Lung (tissue), 12 donors: Measurements from ENCODE around the gene SRPRA. TPM values are rescaled to one million over a fixed set of nuclear protein-coding genes. Genes with fewer than 3 reads are reported as not detected.
A peak's percentile ranks its signal among the peaks of the same experiment; 100 is the strongest.
"Not testable (repeated sequence)": the region's sequence is repeated elsewhere in the genome, so short reads cannot be mapped to it uniquely, and the experiment has no call there.

Experiments used
- ATAC-seq: fragments of 200-7000 bp; cut with Tn5 transposase; one replicate; pipeline ENCODE4 v1.9.1; 2020; ENCODE audit warnings: moderate number of reproducible peaks; ENCODE audit not compliant: insufficient read depth, low FRiP score
- DNase-seq, 3 donors: peaks; one replicate each; pipeline ENCODE4 v3.0.0-alpha.2; 2013 to 2017
- H3K27ac ChIP-seq, 2 donors: one replicate each; pipeline ENCODE4 v1.5.1; 2013; ENCODE audit warnings: mild to moderate bottlenecking in 2 of 2, moderate library complexity in 2 of 2, control low read depth in 1 of 2, inconsistent platforms in 1 of 2, low read depth in 1 of 2, low read length in 1 of 2
- H3K27me3 ChIP-seq, 3 donors: one replicate each; pipeline ENCODE4 v1.5.1; 2013; ENCODE audit warnings: low read length in 2 of 3; ENCODE audit not compliant: control insufficient read depth in 3 of 3, insufficient read depth in 3 of 3
- H3K36me3 ChIP-seq, 4 donors: one replicate each; pipeline ENCODE4 v1.5.1; 2013; ENCODE audit warnings: low read length in 4 of 4, mild to moderate bottlenecking in 1 of 4, moderate library complexity in 1 of 4; ENCODE audit not compliant: control insufficient read depth in 4 of 4, insufficient read depth in 4 of 4
- H3K4me1 ChIP-seq, 5 donors: one replicate each; pipeline ENCODE4 v1.5.1; 2013; ENCODE audit warnings: low read length in 5 of 5, mild to moderate bottlenecking in 2 of 5, moderate library complexity in 1 of 5; ENCODE audit not compliant: control insufficient read depth in 5 of 5, insufficient read depth in 5 of 5
- H3K4me3 ChIP-seq: one replicate; pipeline ENCODE4 v1.5.1; 2013; ENCODE audit warnings: mild to moderate bottlenecking, control low read depth, moderate library complexity
- H3K9ac ChIP-seq, 2 donors: one replicate each; pipeline ENCODE4 v1.5.1; 2013; ENCODE audit warnings: low read length in 2 of 2, control low read depth in 1 of 2; ENCODE audit not compliant: insufficient read depth in 1 of 2
- H3K9me3 ChIP-seq, 4 donors: one replicate each; pipeline ENCODE4 v1.5.1; 2013; ENCODE audit warnings: low read length in 3 of 4, mild to moderate bottlenecking in 1 of 4, moderate library complexity in 1 of 4; ENCODE audit not compliant: control insufficient read depth in 4 of 4, insufficient read depth in 3 of 4
- CTCF ChIP-seq: IDR thresholded peaks from 2 replicates; pipeline ENCODE4 v1.5.1; 2012; ENCODE audit warnings: mild to moderate bottlenecking; ENCODE audit errors: control extremely low read depth, extremely low read depth
- WGBS, 2 donors: extraction: QIAGEN DNeasy Blood & Tissue Kit; methylation state at CpG; one replicate each; pipeline ENCODE4 v1.1.7; 2013; 5-methylcytosine and 5-hydroxymethylcytosine counted together
- polyA plus RNA-seq, 2 donors: library from polyadenylated mRNA; stranded (reverse); fragments of 200-250 nt; gene quantifications; one replicate each; pipeline ENCODE4 v1.2.1, GENCODE V29; 2013
- total RNA-seq, 2 donors: library from RNA; depleted of rRNA in 1 of 2; stranded (reverse); fragments of >200 nt in 1 of 2; gene quantifications; one replicate each; pipeline ENCODE4 v1.2.1, GENCODE V29; 2014 to 2021
- donor health status: control.
- donor health status: control.
- donor health status: Bipolar disorder and iron deficiency.
- donor health status: healthy.
- donor health status: DM: yes; HTN: yes; CAD: no.

The SRPRA gene
- total and polyA plus RNA-seq, 4 donors = 51.7 to 145 (median 82.4) TPM

GRCh38 chr11:126310992-126311310 lies 42.3 kb upstream of the SRPRA start:
- H3K4me3 ChIP-seq = no peak overlapping the region
- H3K27me3 ChIP-seq = no peaks in the 10 kb centered on the region
- peak; percentile 22 for ATAC-seq
- H3K9me3 ChIP-seq = no peaks in the 10 kb centered on the region
- no peak for DNase-seq
- H3K27ac ChIP-seq = peak overlapping the region in 1 of 2 donors; percentile 44
- no peak overlapping the region for H3K9ac ChIP-seq
- H3K4me1 ChIP-seq = peaks cover 0 to 8% (median 4%) of the 10 kb centered on the region in 5 donors
- H3K36me3 ChIP-seq = peaks cover 0 to 12% (median 8%) of the 10 kb centered on the region in 4 donors
- TF ChIP-seq CTCF = no peak
- 42 to 53% methylated on average over 6 of the region's 6 CpGs for WGBS, 2 donors

GRCh38 chr11:126310200-126310991 lies 41.7 kb upstream of the SRPRA start:
- peaks cover 0 to 12% (median 8%) of the 10 kb centered on the region in 4 donors for H3K36me3 ChIP-seq
- no peaks in the 10 kb centered on the region for H3K9me3 ChIP-seq
- no peak overlapping the region for H3K27ac ChIP-seq
- ATAC-seq (peak; percentile 93), DNase-seq (peak; percentile 87 to 92 (median 90))
- peak; percentile 76 for TF ChIP-seq CTCF
- 71 to 72% methylated on average over 12 of the region's 12 CpGs for WGBS, 2 donors
- no peak overlapping the region for H3K4me3 ChIP-seq
- no peak overlapping the region for H3K9ac ChIP-seq
- peaks cover 0 to 8% (median 4%) of the 10 kb centered on the region in 5 donors for H3K4me1 ChIP-seq
- H3K27me3 ChIP-seq = no peaks in the 10 kb centered on the region

- peaks cover 0 to 12% (median 8%) of the 10 kb centered on the region in 5 donors for H3K4me1 ChIP-seq
- peaks cover 0 to 12% (median 8%) of the 10 kb centered on the region in 4 donors for H3K36me3 ChIP-seq
- 78 to 92% methylated on average over 4 of the region's 4 CpGs for WGBS, 2 donors
- H3K9ac ChIP-seq, H3K4me3 ChIP-seq, DNase-seq, H3K9me3 ChIP-seq, H3K27ac ChIP-seq, H3K27me3 ChIP-seq, ATAC-seq: not testable (repeated sequence)
Observed at GRCh38 chr11:126308771-126309170, 40.1 kb upstream of the SRPRA start.

GRCh38 chr11:126308271-126308671 lies 39.6 kb upstream of the SRPRA start:
- DNase-seq = no peak
- Histone ChIP-seq H3K27ac (no peak overlapping the region), H3K4me3 (no peak overlapping the region), H3K27me3 (no peaks in the 10 kb centered on the region), H3K4me1 (peaks cover 0 to 15% (median 8%) of the 10 kb centered on the region in 5 donors), H3K36me3 (peaks cover 0 to 12% (median 8%) of the 10 kb centered on the region in 4 donors), H3K9me3 (no peaks in the 10 kb centered on the region), H3K9ac (no peak overlapping the region)
- 81 to 86% methylated on average over 4 of the region's 4 CpGs for WGBS, 2 donors
- ATAC-seq = no peak
- TF ChIP-seq CTCF = no peak
